Astrocyte (in vitro differentiated cells and primary cell): ENCODE results near the gene MBD5. TPM values are rescaled to one million over a fixed set of nuclear protein-coding genes. Genes with fewer than 3 reads are reported as not detected.

Experiments
- DNase-seq: peaks from one replicate; pipeline ENCODE4 v3.0.0-alpha.2; 2010; ENCODE audit warnings: low read depth
- FAIRE-seq: peaks from 2 replicates; lab custom pipeline; 2011; peaks lifted over from hg19 to GRCh38; lab: Jason Lieb, UNC
- H2AFZ ChIP-seq: 2 replicates; pipeline ENCODE4 v1.6.0; 2012; ENCODE audit warnings: low read depth, low read length, inconsistent platforms
- H3K27ac ChIP-seq: 2 replicates; pipeline ENCODE4 v1.5.1; 2011; ENCODE audit warnings: low read depth, low read length, inconsistent platforms
- H3K27me3 ChIP-seq: 2 replicates; pipeline ENCODE4 v1.6.0; 2011; ENCODE audit warnings: low read length, inconsistent platforms; ENCODE audit not compliant: insufficient read depth
- H3K36me3 ChIP-seq: 2 replicates; pipeline ENCODE4 v1.5.1; 2011; ENCODE audit warnings: low read length, inconsistent platforms; ENCODE audit not compliant: insufficient read depth
- H3K4me1 ChIP-seq: 2 replicates; pipeline ENCODE4 v1.5.1; 2011; ENCODE audit warnings: low read length, inconsistent platforms; ENCODE audit not compliant: insufficient read depth
- H3K4me2 ChIP-seq: 2 replicates; pipeline ENCODE4 v1.6.0; 2012; ENCODE audit warnings: low read length, inconsistent platforms
- H3K4me3 ChIP-seq: 2 replicates; pipeline ENCODE4 v1.5.1; 2011; ENCODE audit warnings: low read depth, mild to moderate bottlenecking, low read length, inconsistent platforms; ENCODE audit not compliant: insufficient read depth
- H3K79me2 ChIP-seq: 2 replicates; pipeline ENCODE4 v1.6.0; 2012; ENCODE audit warnings: mild to moderate bottlenecking, low read length, inconsistent platforms; ENCODE audit not compliant: insufficient read depth
- H3K9ac ChIP-seq: 2 replicates; pipeline ENCODE4 v1.6.0; 2012; ENCODE audit warnings: mild to moderate bottlenecking, low read length, inconsistent platforms
- H3K9me3 ChIP-seq: 2 replicates; pipeline ENCODE4 v1.5.1; 2012; ENCODE audit warnings: low read depth, mild to moderate bottlenecking, low read length, inconsistent platforms; ENCODE audit not compliant: insufficient read depth
- H4K20me1 ChIP-seq: 2 replicates; pipeline ENCODE4 v1.6.0; 2012; ENCODE audit warnings: low read length, inconsistent platforms; ENCODE audit not compliant: insufficient read depth
- H3K27ac Mint-ChIP-seq: one replicate; pipeline ENCODE4 v1.8.0; 2021; ENCODE audit warnings: mild to moderate bottlenecking, mixed read lengths; ENCODE audit not compliant: unreplicated experiment
- H3K27me3 Mint-ChIP-seq: one replicate; pipeline ENCODE4 v1.8.0; 2021; ENCODE audit warnings: low read depth, mixed read lengths; ENCODE audit not compliant: unreplicated experiment
- H3K36me3 Mint-ChIP-seq: one replicate; pipeline ENCODE4 v1.8.0; 2021; ENCODE audit warnings: low read depth, mixed read lengths; ENCODE audit not compliant: unreplicated experiment
- H3K4me1 Mint-ChIP-seq: one replicate; pipeline ENCODE4 v1.8.0; 2021; ENCODE audit warnings: low read depth, mixed read lengths; ENCODE audit not compliant: unreplicated experiment
- H3K4me3 Mint-ChIP-seq: one replicate; pipeline ENCODE4 v1.8.0; 2021; ENCODE audit warnings: mild to moderate bottlenecking, moderate library complexity, mixed read lengths; ENCODE audit not compliant: unreplicated experiment
- H3K9me3 Mint-ChIP-seq: one replicate; pipeline ENCODE4 v1.8.0; 2021; ENCODE audit warnings: mild to moderate bottlenecking, mixed read lengths; ENCODE audit not compliant: unreplicated experiment
- EZH2 ChIP-seq: IDR thresholded peaks from 2 replicates; pipeline ENCODE4 v1.6.1; 2012; ENCODE audit warnings: mild to moderate bottlenecking, low read length, inconsistent platforms; ENCODE audit not compliant: insufficient read depth
- total RNA-seq: library from RNA; stranded (reverse); gene quantifications from 2 replicates; pipeline ENCODE4 v1.2.1, GENCODE V29; 2021
- TF ChIP-seq, protein P1 (sequence below): IDR thresholded peaks from 2 replicates; pipeline ENCODE4 v1.5.1; 2011; ENCODE audit warnings: low read depth, mild to moderate bottlenecking, inconsistent platforms, low read length, moderate library complexity; ENCODE audit not compliant: insufficient read depth

Gene MBD5
- total RNA-seq, 1 donor from 2014 or later: 53.6 TPM

DNA sequence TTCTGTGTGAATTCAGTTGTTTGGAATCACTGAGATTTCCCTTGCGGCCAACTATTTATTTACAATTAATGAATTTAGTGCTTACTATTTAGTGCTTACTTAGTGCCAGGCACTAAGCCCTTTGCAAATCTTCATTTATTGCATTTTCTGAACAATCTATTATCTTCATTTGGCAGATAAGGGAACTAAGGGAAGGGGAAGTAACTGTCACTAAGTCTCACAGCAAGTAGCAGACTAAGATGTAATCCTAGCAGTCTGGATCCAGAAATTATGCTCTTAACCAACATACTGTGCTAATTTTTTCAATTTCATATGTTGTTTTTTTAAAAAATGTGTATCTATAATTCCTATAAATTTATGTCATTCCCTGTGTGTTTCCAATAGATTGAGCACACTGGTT is 409.2 kb downstream of the MBD5 start:
- no peak for TF ChIP-seq EZH2
- TF ChIP-seq, protein P1, sequence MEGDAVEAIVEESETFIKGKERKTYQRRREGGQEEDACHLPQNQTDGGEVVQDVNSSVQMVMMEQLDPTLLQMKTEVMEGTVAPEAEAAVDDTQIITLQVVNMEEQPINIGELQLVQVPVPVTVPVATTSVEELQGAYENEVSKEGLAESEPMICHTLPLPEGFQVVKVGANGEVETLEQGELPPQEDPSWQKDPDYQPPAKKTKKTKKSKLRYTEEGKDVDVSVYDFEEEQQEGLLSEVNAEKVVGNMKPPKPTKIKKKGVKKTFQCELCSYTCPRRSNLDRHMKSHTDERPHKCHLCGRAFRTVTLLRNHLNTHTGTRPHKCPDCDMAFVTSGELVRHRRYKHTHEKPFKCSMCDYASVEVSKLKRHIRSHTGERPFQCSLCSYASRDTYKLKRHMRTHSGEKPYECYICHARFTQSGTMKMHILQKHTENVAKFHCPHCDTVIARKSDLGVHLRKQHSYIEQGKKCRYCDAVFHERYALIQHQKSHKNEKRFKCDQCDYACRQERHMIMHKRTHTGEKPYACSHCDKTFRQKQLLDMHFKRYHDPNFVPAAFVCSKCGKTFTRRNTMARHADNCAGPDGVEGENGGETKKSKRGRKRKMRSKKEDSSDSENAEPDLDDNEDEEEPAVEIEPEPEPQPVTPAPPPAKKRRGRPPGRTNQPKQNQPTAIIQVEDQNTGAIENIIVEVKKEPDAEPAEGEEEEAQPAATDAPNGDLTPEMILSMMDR: no peak
- peaks cover 13% of the 10 kb centered on the region for H4K20me1 ChIP-seq
- no peak overlapping the region for H3K4me3 ChIP-seq
- no peak overlapping the region for H3K4me2 ChIP-seq
- FAIRE-seq (no peak), DNase-seq (no peak)
- no peak overlapping the region for H3K9ac ChIP-seq
- H3K36me3 ChIP-seq: no peaks in the 10 kb centered on the region
- Mint-ChIP-seq H3K9me3 (peaks cover 8% of the 10 kb centered on the region), H3K27me3 (no peaks in the 10 kb centered on the region), H3K4me3 (no peak overlapping the region), H3K27ac (no peak overlapping the region), H3K4me1 (no peaks in the 10 kb centered on the region), H3K36me3 (peaks cover 3% of the 10 kb centered on the region)
- H3K9me3 ChIP-seq: no peaks in the 10 kb centered on the region
- H2AFZ ChIP-seq: no peak overlapping the region
- H3K27me3 ChIP-seq: no peaks in the 10 kb centered on the region
- no peaks in the 10 kb centered on the region for H3K4me1 ChIP-seq
- no peaks in the 10 kb centered on the region for H3K79me2 ChIP-seq
- no peak overlapping the region for H3K27ac ChIP-seq

DNA sequence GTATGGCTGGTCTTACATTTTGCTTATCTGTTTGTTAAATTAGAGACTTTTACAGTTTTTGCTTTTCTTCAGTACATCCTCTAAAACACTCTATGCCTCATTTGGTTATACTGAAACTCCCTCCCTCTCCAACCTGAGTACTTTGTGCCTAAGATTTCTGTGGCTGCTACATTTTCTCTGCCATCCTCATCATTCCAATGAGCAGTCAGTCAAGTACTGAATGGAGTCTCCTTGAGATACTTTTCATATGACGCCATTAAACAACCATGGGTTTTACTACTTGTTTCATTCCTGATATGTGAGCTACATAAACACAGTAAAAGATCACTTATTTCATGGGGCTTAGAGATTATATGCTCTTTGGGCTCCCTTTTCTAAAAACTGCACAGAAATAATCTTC is 427.0 kb downstream of the MBD5 start:
- Histone ChIP-seq H2AFZ (no peak overlapping the region), H3K4me2 (no peak overlapping the region), H3K27me3 (no peaks in the 10 kb centered on the region), H3K9me3 (no peaks in the 10 kb centered on the region), H3K4me3 (no peak overlapping the region), H3K27ac (no peak overlapping the region), H3K79me2 (no peaks in the 10 kb centered on the region), H3K36me3 (no peaks in the 10 kb centered on the region), H3K9ac (no peak overlapping the region), H4K20me1 (no peaks in the 10 kb centered on the region), H3K4me1 (no peaks in the 10 kb centered on the region)
- Mint-ChIP-seq H3K27me3 (no peaks in the 10 kb centered on the region), H3K4me3 (no peak overlapping the region), H3K36me3 (no peaks in the 10 kb centered on the region), H3K9me3 (no peaks in the 10 kb centered on the region), H3K4me1 (no peaks in the 10 kb centered on the region), H3K27ac (no peak overlapping the region)
- TF ChIP-seq, protein P1: no peak
- no peak for TF ChIP-seq EZH2
- FAIRE-seq: no peak
- no peak for DNase-seq

DNA sequence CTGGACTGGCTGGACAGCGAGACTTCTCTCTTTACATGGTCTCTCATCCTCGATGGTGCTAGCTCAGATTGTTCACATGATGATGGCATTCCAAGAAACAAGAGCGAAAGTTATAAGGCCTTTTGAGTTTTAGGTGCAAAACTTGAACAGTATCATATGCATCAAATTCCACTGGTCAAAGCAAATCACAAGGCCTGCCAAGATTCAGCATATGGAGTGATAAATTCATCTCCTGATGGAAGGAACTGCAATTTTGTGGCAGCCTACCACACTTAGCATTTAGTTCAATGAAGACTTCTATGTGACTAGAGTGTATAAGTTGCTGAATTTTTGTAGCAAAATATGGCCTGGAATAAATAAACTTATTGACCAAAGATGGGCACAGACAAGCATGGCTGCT is 429.6 kb downstream of the MBD5 start:
- H3K9me3 ChIP-seq: no peaks in the 10 kb centered on the region
- H3K36me3 ChIP-seq: no peaks in the 10 kb centered on the region
- no peak overlapping the region for H3K9ac ChIP-seq
- Mint-ChIP-seq H3K4me3 (no peak overlapping the region), H3K4me1 (peaks cover under 1% of the 10 kb centered on the region), H3K27me3 (no peaks in the 10 kb centered on the region), H3K36me3 (no peaks in the 10 kb centered on the region), H3K27ac (no peak overlapping the region), H3K9me3 (no peaks in the 10 kb centered on the region)
- H3K27ac ChIP-seq: no peak overlapping the region
- H3K4me3 ChIP-seq: no peak overlapping the region
- H4K20me1 ChIP-seq: no peaks in the 10 kb centered on the region
- DNase-seq (no peak), FAIRE-seq (no peak)
- TF ChIP-seq EZH2: no peak
- TF ChIP-seq, protein P1: no peak
- no peaks in the 10 kb centered on the region for H3K79me2 ChIP-seq
- no peaks in the 10 kb centered on the region for H3K4me1 ChIP-seq
- H3K27me3 ChIP-seq: no peaks in the 10 kb centered on the region
- H3K4me2 ChIP-seq: no peak overlapping the region
- H2AFZ ChIP-seq: no peak overlapping the region
